NCI-H1436 treated with DMSO at 0.1 percent for 48 hours (cell line): ENCODE measurements around the gene SLTM.
"Not testable (repeated sequence)": the region's sequence is repeated elsewhere in the genome, so short reads cannot be mapped to it uniquely, and the experiment has no call there.

ENCODE experiments used
- DNase-seq: peaks from one replicate; lab custom pipeline; 2025; lab: John Stamatoyannopoulos, UW

The SLTM gene

GRCh38 chr15:58926823-58927222, 6.7 kb downstream of the SLTM start:
- no peak for DNase-seq

GRCh38 chr15:58924327-58924726, 9.2 kb downstream of the SLTM start:
- DNase-seq: no peak

- DNase-seq: no peak
These were observed 9.7 kb downstream of the SLTM start for GRCh38 chr15:58923696-58924300.

GRCh38 chr15:58923284-58923683, 10.2 kb downstream of the SLTM start:
- no peak for DNase-seq

- no peak for DNase-seq
These were observed 12.2 kb downstream of the SLTM start for GRCh38 chr15:58921267-58921790.

GRCh38 chr15:58920447-58920846, 13.0 kb downstream of the SLTM start:
- DNase-seq: not testable (repeated sequence)

GRCh38 chr15:58919232-58919631, 14.2 kb downstream of the SLTM start:
- no peak for DNase-seq

- no peak for DNase-seq
These were observed 15.2 kb downstream of the SLTM start for GRCh38 chr15:58918239-58918638.

GRCh38 chr15:58917613-58918129, 15.8 kb downstream of the SLTM start:
- DNase-seq: not testable (repeated sequence)

GRCh38 chr15:58916962-58917361, 16.5 kb downstream of the SLTM start:
- no peak for DNase-seq

GRCh38 chr15:58910456-58910855, 23.0 kb downstream of the SLTM start:
- no peak for DNase-seq

- DNase-seq: no peak
These were observed 23.9 kb downstream of the SLTM start for GRCh38 chr15:58909616-58910015.

- DNase-seq: no peak
These were observed 24.7 kb downstream of the SLTM start for GRCh38 chr15:58908550-58909309.

- DNase-seq: no peak
These were observed 32.8 kb downstream of the SLTM start for GRCh38 chr15:58900631-58901030.

- DNase-seq: no peak
These were observed 35.3 kb downstream of the SLTM start for GRCh38 chr15:58898150-58898680.

- DNase-seq: no peak
These were observed 44.1 kb downstream of the SLTM start for GRCh38 chr15:58889363-58889762.

GRCh38 chr15:58886921-58887320, 46.6 kb downstream of the SLTM start:
- DNase-seq: no peak

- not testable (repeated sequence) for DNase-seq
These were observed 49.6 kb downstream of the SLTM start for GRCh38 chr15:58883926-58884325.

GRCh38 chr15:58882243-58882642, 51.2 kb downstream of the SLTM start:
- DNase-seq: no peak

GRCh38 chr15:58880320-58880719, 53.2 kb downstream of the SLTM start:
- DNase-seq: no peak

GRCh38 chr15:58877999-58878825, 55.3 kb downstream of the SLTM start:
- DNase-seq: no peak
